HG03064 (cell line): ENCODE data around the gene C11orf16.
"Not testable (repeated sequence)": the region's sequence is repeated elsewhere in the genome, so short reads cannot be mapped to it uniquely, and the experiment has no call there.

Experiments used
- ATAC-seq: cut with Tn5 transposase; IDR thresholded peaks from one replicate; pipeline ENCODE4 v1.9.1; 2021; ENCODE audit warnings: low read depth; ENCODE audit not compliant: unreplicated experiment

The C11orf16 gene

GRCh38 chr11:8905528-8906165 is 27.1 kb downstream of the C11orf16 start:
- ATAC-seq = no peak

DNA sequence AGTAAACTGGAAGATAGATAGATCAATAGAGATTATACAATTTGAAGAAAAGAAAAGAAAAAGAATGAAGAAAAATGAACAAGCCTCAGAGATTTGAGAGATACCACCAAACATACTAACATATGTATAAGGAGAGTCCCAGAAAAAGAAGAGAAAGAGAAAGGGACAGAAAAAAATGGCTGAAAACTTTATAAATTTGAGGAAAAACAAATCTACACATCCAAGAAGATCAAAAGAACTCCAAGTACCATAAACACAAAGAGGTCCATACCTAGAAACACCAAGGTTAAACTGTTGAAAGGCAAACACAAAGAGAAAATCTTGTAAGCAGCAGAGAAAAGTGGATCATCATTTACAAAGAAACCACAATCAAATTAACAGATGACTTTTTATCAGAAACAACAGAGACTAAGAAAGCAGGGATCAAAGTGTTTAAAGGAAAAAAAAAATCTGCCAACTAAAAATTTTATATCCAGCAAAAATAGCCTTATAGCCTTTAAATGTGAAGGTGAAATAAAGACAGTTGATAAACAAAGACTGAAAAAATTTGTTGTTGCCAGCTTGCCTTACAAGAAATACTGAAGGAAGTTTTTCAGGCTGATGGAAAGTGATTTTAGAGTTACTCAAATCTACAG is 33.5 kb downstream of the C11orf16 start:
- ATAC-seq = no peak

DNA sequence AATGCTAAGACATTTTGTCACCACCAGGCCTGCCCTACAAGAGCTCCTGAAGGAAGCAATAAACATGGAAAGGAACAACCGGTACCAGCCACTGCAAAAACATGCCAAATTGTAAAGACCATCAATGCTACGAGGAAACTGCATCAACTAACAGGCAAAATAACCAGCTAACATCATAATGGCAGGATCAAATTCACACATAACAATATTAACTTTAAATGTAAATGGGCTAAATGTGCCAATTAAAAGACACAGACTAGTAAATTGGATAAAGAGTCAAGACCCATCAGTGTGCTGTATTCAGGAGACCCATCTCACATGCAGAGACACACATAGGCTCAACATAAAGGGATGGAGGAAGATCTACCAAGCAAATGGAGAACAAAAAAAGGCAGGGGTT is 41.6 kb downstream of the C11orf16 start:
- not testable (repeated sequence) for ATAC-seq

DNA sequence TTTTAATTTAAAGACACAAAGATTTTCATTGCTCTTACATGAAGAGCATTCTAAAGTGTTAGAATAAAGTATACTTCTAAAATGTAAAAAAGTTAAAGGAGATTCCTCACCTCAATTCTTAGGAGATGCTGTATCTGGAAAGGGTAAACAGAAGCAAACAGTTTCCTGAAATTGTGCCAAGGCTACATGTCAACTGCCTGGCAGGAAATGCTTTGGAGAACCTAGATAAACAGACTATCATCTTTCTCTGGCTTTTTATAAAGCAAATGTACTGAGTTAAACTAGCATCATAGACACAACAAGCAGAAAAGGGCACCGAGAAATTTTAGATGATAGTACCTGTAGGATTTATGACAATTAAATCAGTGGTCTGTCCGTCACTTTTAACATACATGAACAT is 46.4 kb downstream of the C11orf16 start:
- ATAC-seq = no peak

GRCh38 chr11:8881585-8881984 is 51.2 kb downstream of the C11orf16 start:
- not testable (repeated sequence) for ATAC-seq

- no peak for ATAC-seq
Observed at GRCh38 chr11:8878771-8879170, 54.0 kb downstream of the C11orf16 start.

DNA sequence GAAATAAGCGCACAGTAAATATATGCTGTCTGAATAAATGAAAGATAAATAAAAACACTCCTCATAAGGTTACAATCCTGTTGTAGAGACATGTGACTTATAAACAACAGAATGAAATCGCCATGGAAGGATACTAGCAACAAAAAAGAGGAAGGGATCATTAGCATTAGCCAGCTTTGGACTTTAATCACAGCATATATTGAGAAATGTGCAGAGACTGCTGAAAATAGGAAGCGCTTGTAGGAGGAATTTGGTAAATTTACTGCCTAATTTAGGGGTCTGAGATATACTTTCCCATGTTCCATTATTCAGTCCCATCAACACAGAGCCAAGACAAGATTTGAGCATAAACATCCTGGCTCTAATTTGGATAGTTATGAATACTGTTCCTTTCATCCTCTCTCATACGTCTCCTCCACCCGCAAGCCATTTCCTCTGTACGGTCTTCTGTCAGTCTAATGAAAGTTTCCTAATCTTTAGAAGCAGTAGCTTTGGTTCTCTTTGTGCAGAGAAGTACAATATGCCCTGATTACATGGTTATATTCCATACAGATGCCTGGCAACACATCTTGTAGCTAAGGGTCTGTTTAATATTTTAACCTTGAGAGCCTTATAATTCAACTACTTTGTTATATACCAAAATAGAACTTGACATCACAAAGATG is 58.9 kb downstream of the C11orf16 start:
- no peak for ATAC-seq

DNA sequence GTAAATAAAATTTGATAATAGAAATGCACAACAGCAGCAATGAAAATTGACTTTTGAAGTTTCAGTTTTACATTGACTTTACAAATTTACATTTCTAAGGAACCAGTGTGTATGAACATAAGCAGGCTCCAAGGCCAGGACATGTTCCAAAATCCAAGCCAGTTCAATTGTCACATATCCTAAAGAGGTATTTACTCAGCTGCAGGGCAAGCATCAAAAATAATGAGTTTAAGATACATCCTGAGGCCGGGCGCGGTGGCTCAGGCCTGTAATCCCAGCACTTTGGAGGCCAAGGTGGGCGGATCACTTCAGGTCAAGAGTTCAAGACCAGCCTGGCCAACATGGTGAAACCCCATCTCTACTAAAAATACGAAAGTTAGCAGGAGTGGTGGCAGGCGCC is 60.8 kb downstream of the C11orf16 start:
- ATAC-seq = no peak

DNA sequence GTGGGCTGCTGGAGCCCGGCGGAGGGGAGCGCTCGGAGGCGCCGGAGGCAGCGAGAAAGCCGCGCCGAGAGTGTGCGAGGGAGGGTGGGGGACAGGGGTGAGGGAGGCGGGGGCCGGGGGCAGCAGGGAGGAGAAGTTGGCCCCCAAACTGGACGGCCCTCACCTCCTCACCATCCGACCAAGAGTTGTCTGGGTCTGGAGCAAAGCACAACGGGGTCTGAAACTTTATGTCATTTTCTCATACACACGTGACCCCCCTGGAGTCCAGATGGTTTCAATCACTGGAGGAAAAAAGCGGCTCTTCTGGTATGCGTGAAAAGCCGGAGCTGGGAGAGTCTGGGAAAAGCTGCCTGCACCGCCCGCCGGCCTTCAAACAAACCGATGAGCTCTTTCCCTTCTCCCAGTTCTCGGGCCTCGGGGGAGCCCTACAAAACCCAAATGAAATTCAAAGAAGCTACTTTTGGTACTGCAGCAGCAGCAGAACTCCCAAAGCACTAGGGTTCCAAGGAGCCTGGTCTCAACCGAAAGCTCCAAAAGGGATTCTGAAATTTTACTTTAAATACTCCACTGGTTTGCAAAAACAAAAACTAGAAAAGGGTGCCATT is 61.5 kb downstream of the C11orf16 start:
- ATAC-seq = no peak

- no peak for ATAC-seq
Observed at GRCh38 chr11:8870411-8871170, 62.2 kb downstream of the C11orf16 start.
